T-cell (primary cell): ENCODE measurements around the gene PAFAH2. TPM values are rescaled to one million over a fixed set of nuclear protein-coding genes. Genes with fewer than 3 reads are reported as not detected.

ENCODE experiments used
- ATAC-seq, 4 experiments: fragments of 200-7000 bp in 3 of 4; fragments of 150-1000 bp in 1 of 4; cut with Tn5 transposase; replicated peaks in 1 of 4; 1 replicate in 3 of 4; 2 replicates in 1 of 4; pipeline ENCODE4 v1.10.0; 2021; ENCODE audit warnings: moderate library complexity in 3 of 4, mild to moderate bottlenecking in 2 of 4, moderate number of reproducible peaks in 1 of 4
- CTCF ChIA-PET, 2 donors: fragments of 300-600 bp; sonication (Branson Sonifier 250); formaldehyde crosslinking; loops; one replicate each; lab custom pipeline; 2022; ENCODE audit warnings: antibody characterized with exemption in 2 of 2; lab: Charles Lee
- POLR2A ChIA-PET, 2 donors: fragments of 300-600 bp; sonication (Branson Sonifier 250); formaldehyde crosslinking; loops; one replicate each; lab custom pipeline; 2022; ENCODE audit warnings: antibody characterized with exemption in 2 of 2; lab: Charles Lee
- DNase-seq, 35 experiments: peaks; one replicate each; pipeline versions ENCODE4 v3.0.0 to v3.0.0-alpha.2; 2013 to 2023
- H3K27ac ChIP-seq: one replicate; pipeline ENCODE4 v1.5.1; 2013; ENCODE audit warnings: low read length
- H3K27me3 ChIP-seq, 2 experiments: replicated peaks in 1 of 2; 1 replicate in 1 of 2; 2 replicates in 1 of 2; pipeline versions ENCODE4 v1.6.1 to v1.7.0; 2013; ENCODE audit warnings: low read length in 1 of 2, mixed read lengths in 1 of 2; ENCODE audit not compliant: control insufficient read depth in 2 of 2, insufficient read depth in 2 of 2; ENCODE audit errors: extremely low read depth in 1 of 2
- H3K36me3 ChIP-seq, 2 donors: 1 replicate in 1 of 2; 2 replicates in 1 of 2; pipeline versions ENCODE4 v1.6.1 to v1.7.0; 2013; ENCODE audit warnings: low read length in 1 of 2; ENCODE audit not compliant: control insufficient read depth in 2 of 2, insufficient read depth in 1 of 2; ENCODE audit errors: extremely low read depth in 1 of 2
- H3K4me1 ChIP-seq, 2 experiments: 1 replicate in 1 of 2; 2 replicates in 1 of 2; pipeline versions ENCODE4 v1.6.1 to v1.7.0; 2013; ENCODE audit warnings: low read length in 2 of 2, mixed read lengths in 1 of 2; ENCODE audit not compliant: insufficient read depth in 2 of 2, control insufficient read depth in 1 of 2; ENCODE audit errors: extremely low read depth in 1 of 2
- H3K4me3 ChIP-seq, 2 donors: 1 replicate in 1 of 2; 2 replicates in 1 of 2; pipeline versions ENCODE4 v1.5.1 to v1.7.0; 2013; ENCODE audit warnings: mild to moderate bottlenecking in 2 of 2, low read length in 1 of 2, moderate library complexity in 1 of 2; ENCODE audit not compliant: control insufficient read depth in 1 of 2; ENCODE audit errors: extremely low read depth in 1 of 2
- H3K9me3 ChIP-seq: 2 replicates; pipeline ENCODE4 v1.7.0; 2013
- H3K27ac Mint-ChIP-seq, 2 donors: one replicate each; pipeline ENCODE4 v1.8.0; 2020 to 2021; ENCODE audit warnings: mild to moderate bottlenecking in 2 of 2, mixed read lengths in 2 of 2
- H3K27me3 Mint-ChIP-seq, 2 donors: one replicate each; pipeline ENCODE4 v1.8.0; 2021 to 2022; ENCODE audit warnings: mixed read lengths in 2 of 2
- H3K36me3 Mint-ChIP-seq: one replicate; pipeline ENCODE4 v1.8.0; 2021; ENCODE audit warnings: mixed read lengths
- H3K4me1 Mint-ChIP-seq, 3 donors: one replicate each; pipeline ENCODE4 v1.8.0; 2020 to 2022; ENCODE audit warnings: mixed read lengths in 3 of 3, mild to moderate bottlenecking in 1 of 3
- H3K4me3 Mint-ChIP-seq, 3 donors: one replicate each; pipeline ENCODE4 v1.8.0; 2020 to 2022; ENCODE audit warnings: mild to moderate bottlenecking in 3 of 3, mixed read lengths in 3 of 3, moderate library complexity in 3 of 3
- H3K9me3 Mint-ChIP-seq, 3 donors: one replicate each; pipeline ENCODE4 v1.8.0; 2020 to 2022; ENCODE audit warnings: mixed read lengths in 3 of 3
- WGBS: methylation state at CpG from one replicate; pipeline ENCODE4 v1.1.5; 2013; ENCODE audit warnings: missing lambda C conversion rate; ENCODE audit not compliant: insufficient coverage; 5-methylcytosine and 5-hydroxymethylcytosine counted together
- total RNA-seq, 35 experiments: library from RNA in 6 of 35; stranded (reverse) in 6 of 35; fragments of 120-200 nt in 1 of 35; gene quantifications; one replicate each; pipeline versions ENCODE4 v1.2.1 to v1.2.4 and lab custom pipeline; 2013 to 2026

PAFAH2 gene
- total RNA-seq, 5 donors from 2014 or later (not counting 1 experiment from before 2014, with no cell fraction given) = 10.2 to 30.2 (median 17.3) TPM

- H3K27me3 ChIP-seq = peaks cover 0 to 27% of the 10 kb centered on the region in 2 experiments
- H3K27ac ChIP-seq = no peak overlapping the region
- CTCF ChIA-PET = no interaction called here
- Mint-ChIP-seq H3K27me3 (peaks cover 0 to 2% of the 10 kb centered on the region in 2 donors), H3K9me3 (no peaks in the 10 kb centered on the region), H3K4me1 (peaks cover 0 to 6% (median 0%) of the 10 kb centered on the region in 3 donors), H3K36me3 (no peaks in the 10 kb centered on the region), H3K27ac (no peak overlapping the region), H3K4me3 (no peak overlapping the region)
- no peak overlapping the region for H3K4me3 ChIP-seq
- ATAC-seq (no peak), DNase-seq (no peak)
- H3K36me3 ChIP-seq = no peaks in the 10 kb centered on the region
- POLR2A ChIA-PET = no interaction called here
- H3K4me1 ChIP-seq = no peaks in the 10 kb centered on the region
- WGBS = 79% methylated on average over 8 of the region's 8 CpGs
- H3K9me3 ChIP-seq = no peaks in the 10 kb centered on the region
Observed at GRCh38 chr1:26028490-26028980, 30.7 kb upstream of the PAFAH2 start.

DNA sequence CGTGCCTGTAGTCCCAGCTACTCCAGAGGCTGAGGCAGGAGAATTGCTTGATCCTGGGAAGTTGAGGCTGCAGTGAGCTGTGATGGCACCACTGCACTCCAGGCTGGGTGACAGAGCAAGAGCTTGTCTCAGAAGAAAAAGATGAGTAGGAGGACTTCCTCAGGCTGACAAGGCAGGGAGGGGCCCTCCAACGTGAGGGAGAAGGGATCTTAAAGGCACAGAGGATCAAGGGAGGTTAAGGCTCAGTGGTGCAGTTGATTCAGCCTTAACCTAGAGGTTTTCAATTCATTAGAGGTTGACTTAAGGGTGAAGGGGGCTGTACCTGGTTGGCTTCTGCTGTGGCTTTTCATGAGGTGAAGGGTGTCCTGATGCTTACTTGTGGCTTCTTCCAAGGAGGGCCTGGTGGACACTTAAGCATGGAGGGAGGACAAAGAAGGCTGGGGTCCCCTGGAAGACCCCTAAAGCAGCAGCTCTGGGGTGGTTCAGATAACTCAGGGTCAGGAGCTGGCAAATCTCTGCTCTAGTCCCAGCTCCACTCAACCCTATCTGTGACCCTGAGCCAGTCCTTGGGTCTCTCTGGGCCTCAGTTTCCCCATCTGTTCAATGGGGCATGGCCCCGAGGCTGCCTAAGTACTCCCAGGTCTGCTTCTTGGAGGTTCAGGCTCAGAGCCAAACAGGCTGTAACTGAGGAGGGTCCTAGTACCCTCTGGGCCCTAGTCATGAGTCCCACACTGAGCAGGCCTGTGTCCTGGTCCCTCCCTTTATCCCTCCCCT is 30.0 kb upstream of the PAFAH2 start:
- no peak for DNase-seq
- H3K27me3 Mint-ChIP-seq = peaks cover 0 to 2% of the 10 kb centered on the region in 2 donors
- no peak for ATAC-seq
- ChIA-PET POLR2A (interaction anchor here in 1 of 2 donors (0.6 kb wide), 1 partner anchor 349 kb away, joined by 3 read pairs; no protein-coding TSS in a partner anchor), CTCF (interaction anchor here in 1 of 2 donors (0.6 kb wide), 1 partner anchor 7 kb away, joined by 3 read pairs; no protein-coding TSS in a partner anchor)
- no peaks in the 10 kb centered on the region for H3K4me1 ChIP-seq
- no peak overlapping the region for H3K4me3 ChIP-seq
- peaks cover 0 to 21% of the 10 kb centered on the region in 2 experiments for H3K27me3 ChIP-seq
- H3K4me3 Mint-ChIP-seq = no peak overlapping the region
- H3K36me3 Mint-ChIP-seq = no peaks in the 10 kb centered on the region
- no peak overlapping the region for H3K27ac Mint-ChIP-seq
- H3K9me3 Mint-ChIP-seq = no peaks in the 10 kb centered on the region
- WGBS = 18% methylated on average over 3 of the region's 3 CpGs
- no peaks in the 10 kb centered on the region for H3K9me3 ChIP-seq
- no peak overlapping the region for H3K27ac ChIP-seq
- no peaks in the 10 kb centered on the region for H3K36me3 ChIP-seq
- H3K4me1 Mint-ChIP-seq = peaks cover 0 to 6% (median 0%) of the 10 kb centered on the region in 3 donors

DNA sequence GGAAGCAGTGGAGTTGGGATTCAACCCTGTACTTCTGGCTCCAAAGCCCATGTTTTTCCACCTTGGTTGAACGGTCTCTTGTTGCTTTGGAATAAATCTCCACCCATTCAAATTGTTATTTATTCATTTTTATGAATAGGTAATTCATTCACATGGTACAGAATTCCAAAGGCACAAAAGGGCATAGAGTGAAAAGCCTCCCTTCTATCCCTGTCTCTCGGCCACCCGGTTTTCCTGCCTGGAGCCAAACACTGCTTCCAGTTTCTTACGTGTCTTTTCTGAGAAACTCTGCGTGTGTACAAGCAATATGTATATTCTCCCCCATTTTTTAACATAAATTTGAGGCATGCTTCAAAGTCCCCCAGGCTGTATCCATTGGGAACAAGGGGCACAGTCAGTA is 27.7 kb upstream of the PAFAH2 start:
- H3K36me3 Mint-ChIP-seq = no peaks in the 10 kb centered on the region
- no peak for DNase-seq
- H3K9me3 ChIP-seq = no peaks in the 10 kb centered on the region
- H3K4me1 ChIP-seq = no peaks in the 10 kb centered on the region
- H3K4me1 Mint-ChIP-seq = peaks cover 0 to 6% (median 0%) of the 10 kb centered on the region in 3 donors
- no peak overlapping the region for H3K4me3 ChIP-seq
- no CpG with 5 or more reads among the region's 5 CpGs for WGBS
- H3K27ac ChIP-seq = no peak overlapping the region
- CTCF ChIA-PET = interaction anchor here in 1 of 2 donors (0.6 kb wide), 1 partner anchor 125 kb away, joined by 3 read pairs; no protein-coding TSS in a partner anchor
- POLR2A ChIA-PET = no interaction called here
- H3K9me3 Mint-ChIP-seq = no peaks in the 10 kb centered on the region
- H3K36me3 ChIP-seq = no peaks in the 10 kb centered on the region
- peaks cover 0 to 10% of the 10 kb centered on the region in 2 experiments for H3K27me3 ChIP-seq
- H3K27me3 Mint-ChIP-seq = peaks cover 0 to 3% of the 10 kb centered on the region in 2 donors
- H3K27ac Mint-ChIP-seq = no peak overlapping the region
- ATAC-seq = no peak
- no peak overlapping the region for H3K4me3 Mint-ChIP-seq

DNA sequence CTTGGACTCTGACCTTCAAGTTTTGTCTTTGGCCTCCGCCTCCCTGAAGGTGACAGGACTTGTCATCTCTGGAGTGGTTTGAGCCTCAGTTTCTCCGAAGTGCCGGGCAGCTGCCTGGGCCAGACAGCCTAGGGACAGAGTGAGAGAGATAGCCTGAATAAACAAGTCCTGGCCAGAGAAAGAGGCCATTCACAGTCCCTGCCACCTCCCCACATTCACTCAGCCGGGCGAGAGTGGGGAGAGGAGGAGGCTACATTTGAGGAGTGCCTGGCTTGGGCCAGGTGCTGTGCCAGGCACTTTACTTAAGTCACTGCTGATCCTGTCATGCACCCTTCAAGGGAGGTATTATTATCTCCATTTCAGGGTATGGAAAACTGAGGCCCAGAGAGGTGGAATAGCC is 27.2 kb upstream of the PAFAH2 start:
- ChIA-PET CTCF (no interaction called here), POLR2A (no interaction called here)
- H3K27ac Mint-ChIP-seq = no peak overlapping the region
- H3K27me3 ChIP-seq = peaks cover 0 to 11% of the 10 kb centered on the region in 2 experiments
- no peak overlapping the region for H3K27ac ChIP-seq
- no peaks in the 10 kb centered on the region for H3K4me1 ChIP-seq
- no peaks in the 10 kb centered on the region for H3K36me3 ChIP-seq
- DNase-seq (no peak), ATAC-seq (no peak)
- no peaks in the 10 kb centered on the region for H3K36me3 Mint-ChIP-seq
- H3K9me3 ChIP-seq = no peaks in the 10 kb centered on the region
- H3K4me1 Mint-ChIP-seq = peaks cover under 1 to 6% (median under 1%) of the 10 kb centered on the region in 3 donors
- WGBS = 71% methylated on average over 1 of the region's 5 CpGs
- no peaks in the 10 kb centered on the region for H3K9me3 Mint-ChIP-seq
- peaks cover 0 to 3% of the 10 kb centered on the region in 2 donors for H3K27me3 Mint-ChIP-seq
- no peak overlapping the region for H3K4me3 ChIP-seq
- no peak overlapping the region for H3K4me3 Mint-ChIP-seq

- H3K4me1 Mint-ChIP-seq = peaks cover 5 to 11% (median 7%) of the 10 kb centered on the region in 3 donors
- Histone ChIP-seq H3K4me3 (no peak overlapping the region), H3K27ac (no peak overlapping the region), H3K36me3 (no peaks in the 10 kb centered on the region), H3K27me3 (peaks cover 0 to 10% of the 10 kb centered on the region in 2 experiments), H3K9me3 (no peaks in the 10 kb centered on the region), H3K4me1 (no peaks in the 10 kb centered on the region)
- H3K9me3 Mint-ChIP-seq = no peaks in the 10 kb centered on the region
- H3K36me3 Mint-ChIP-seq = no peaks in the 10 kb centered on the region
- no peak for ATAC-seq
- WGBS = 87% methylated on average over 3 of the region's 5 CpGs
- peaks cover 0 to 3% of the 10 kb centered on the region in 2 donors for H3K27me3 Mint-ChIP-seq
- POLR2A ChIA-PET = interaction anchor here in 1 of 2 donors (0.6 kb wide), 1 partner anchor 117 kb away, joined by 3 read pairs; no protein-coding TSS in a partner anchor
- H3K27ac Mint-ChIP-seq = no peak overlapping the region
- no peak overlapping the region for H3K4me3 Mint-ChIP-seq
- DNase-seq = no peak
- CTCF ChIA-PET = no interaction called here
Observed at GRCh38 chr1:26023826-26024225, 26.0 kb upstream of the PAFAH2 start.

- ChIA-PET CTCF (no interaction called here), POLR2A (no interaction called here)
Observed at GRCh38 chr1:26023009-26023408, 25.1 kb upstream of the PAFAH2 start.

More at GRCh38 chr1:26023009-26023408, 25.1 kb upstream of the PAFAH2 start:
- DNase-seq (no peak), ATAC-seq (no peak)
- peaks cover 0 to 3% of the 10 kb centered on the region in 2 donors for H3K27me3 Mint-ChIP-seq
- H3K4me3 ChIP-seq = no peak overlapping the region
- H3K27ac ChIP-seq = no peak overlapping the region
- H3K4me1 Mint-ChIP-seq = peaks cover 5 to 11% (median 7%) of the 10 kb centered on the region in 3 donors
- no peaks in the 10 kb centered on the region for H3K36me3 ChIP-seq
- H3K4me3 Mint-ChIP-seq = no peak overlapping the region
- no peaks in the 10 kb centered on the region for H3K9me3 Mint-ChIP-seq
- H3K4me1 ChIP-seq = no peaks in the 10 kb centered on the region
- WGBS = 90% methylated on average over 11 of the region's 13 CpGs
- no peaks in the 10 kb centered on the region for H3K9me3 ChIP-seq
- H3K27me3 ChIP-seq = peaks cover 0 to 6% of the 10 kb centered on the region in 2 experiments
- no peak overlapping the region for H3K27ac Mint-ChIP-seq
- H3K36me3 Mint-ChIP-seq = no peaks in the 10 kb centered on the region
